Measurements from ENCODE around the gene SHANK1.

SHANK1 gene

DNA sequence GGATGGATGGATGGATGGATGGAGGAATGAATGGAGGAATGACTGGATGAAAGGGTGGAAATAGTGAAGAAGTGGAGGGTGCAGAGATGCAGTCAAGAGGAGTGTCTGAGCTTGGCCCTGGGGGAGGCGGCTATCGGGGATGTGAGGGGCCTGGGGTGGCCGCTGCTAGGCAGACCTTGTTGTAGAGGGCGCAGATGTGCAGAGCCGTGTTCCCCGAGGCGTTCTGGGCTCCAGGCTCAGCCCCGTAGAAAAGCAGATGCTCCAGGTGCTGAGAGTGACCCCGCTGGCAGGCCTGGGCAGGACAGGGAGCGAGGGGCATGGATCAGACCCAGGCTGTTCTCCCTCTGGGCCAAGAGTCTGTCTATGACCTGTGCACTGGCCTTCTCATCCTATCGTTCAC lies 8.4 kb downstream of the SHANK1 start:
- DNase-seq: no peak

DNA sequence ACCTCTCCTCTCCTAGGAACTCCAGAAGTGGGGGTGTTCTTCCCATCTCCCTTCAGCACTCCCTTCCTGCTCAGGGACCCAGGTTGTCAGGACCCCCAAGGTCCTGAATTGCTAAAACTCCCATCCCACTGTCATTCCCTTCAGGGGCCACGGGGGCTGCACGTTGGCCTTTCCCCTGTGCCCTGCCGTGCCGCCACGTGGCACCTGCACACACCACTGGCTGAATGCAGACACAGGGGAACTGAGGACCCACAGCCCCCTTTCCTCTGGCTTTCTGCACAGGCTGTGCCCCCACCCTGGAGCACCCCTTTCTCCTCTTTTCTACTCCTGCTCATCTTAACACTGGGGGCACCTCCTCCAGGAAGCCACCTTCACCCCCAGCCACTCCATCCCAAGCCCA lies 9.0 kb downstream of the SHANK1 start:
- no peak for DNase-seq

DNA sequence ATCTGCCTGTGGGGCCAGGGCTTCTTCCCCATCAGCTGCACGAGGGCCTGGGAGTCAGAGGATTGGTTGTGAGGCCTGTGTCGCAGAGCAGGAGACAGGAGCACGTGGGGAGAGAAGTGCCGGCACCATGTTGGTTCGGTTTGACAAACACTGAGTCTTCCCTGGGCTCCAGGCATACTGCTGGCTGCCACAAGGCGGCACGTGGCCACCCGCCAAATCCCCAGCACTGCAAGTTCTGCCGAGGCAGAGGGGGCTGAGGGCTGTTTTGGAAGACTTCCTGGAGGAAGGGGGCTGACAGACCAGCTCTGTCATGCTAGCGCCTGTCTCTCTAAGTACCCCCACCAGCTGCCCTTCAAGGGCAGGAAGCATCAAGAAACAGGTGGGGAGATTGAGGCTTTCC lies 9.5 kb downstream of the SHANK1 start:
- DNase-seq: no peak

DNA sequence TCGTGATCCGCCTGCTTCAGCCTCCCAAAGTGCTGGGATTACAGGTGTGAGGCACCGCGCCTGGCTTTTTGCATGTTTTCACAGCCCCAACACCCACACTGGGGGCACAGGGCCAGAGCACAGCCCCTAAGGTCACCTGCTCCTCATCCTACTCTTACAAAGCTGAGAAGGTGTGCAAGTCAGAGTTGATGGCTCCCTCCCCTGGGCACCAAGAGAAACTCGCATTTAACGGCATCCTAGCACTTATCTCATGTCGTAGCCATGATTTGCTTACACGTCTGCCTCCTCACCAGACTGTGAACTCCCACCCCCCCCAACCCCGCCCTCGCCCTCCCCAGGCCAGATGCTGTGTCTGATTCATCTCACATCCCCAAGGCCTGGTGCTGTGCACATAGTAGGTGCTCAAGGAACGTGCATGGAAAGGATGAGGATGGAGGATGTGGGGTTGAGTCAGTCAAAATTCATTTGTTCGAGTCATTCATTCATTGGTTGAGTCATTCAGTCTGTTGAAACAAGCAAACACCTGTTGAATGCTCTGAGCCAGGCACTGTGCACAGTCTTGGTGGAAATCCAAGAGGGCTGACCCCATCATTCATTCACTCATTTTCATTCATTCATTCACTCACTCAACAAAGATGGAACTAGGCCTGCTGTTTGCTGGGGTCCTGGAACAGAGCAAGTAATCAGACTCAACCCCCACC lies 11.3 kb downstream of the SHANK1 start:
- DNase-seq: no peak

DNA sequence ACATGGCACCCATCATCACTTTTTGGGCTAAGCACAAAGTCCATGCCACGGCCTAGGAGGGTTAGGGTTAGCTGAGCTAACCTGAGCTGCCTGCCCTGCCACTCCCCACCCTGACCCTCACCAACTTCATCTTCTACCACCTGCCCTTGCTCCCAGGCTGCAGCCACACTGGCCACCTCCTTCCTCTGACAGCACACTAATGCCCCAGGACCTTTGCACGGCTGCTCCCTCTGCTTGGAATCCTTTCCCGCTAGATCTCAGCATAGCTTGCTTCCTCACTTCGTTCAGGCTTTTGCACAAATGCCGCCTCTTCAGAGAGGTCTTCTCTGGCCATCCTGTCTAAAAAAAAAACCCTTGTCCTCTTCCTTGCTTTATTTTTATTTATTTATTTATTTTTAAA lies 13.2 kb downstream of the SHANK1 start:
- no peak for DNase-seq

DNA sequence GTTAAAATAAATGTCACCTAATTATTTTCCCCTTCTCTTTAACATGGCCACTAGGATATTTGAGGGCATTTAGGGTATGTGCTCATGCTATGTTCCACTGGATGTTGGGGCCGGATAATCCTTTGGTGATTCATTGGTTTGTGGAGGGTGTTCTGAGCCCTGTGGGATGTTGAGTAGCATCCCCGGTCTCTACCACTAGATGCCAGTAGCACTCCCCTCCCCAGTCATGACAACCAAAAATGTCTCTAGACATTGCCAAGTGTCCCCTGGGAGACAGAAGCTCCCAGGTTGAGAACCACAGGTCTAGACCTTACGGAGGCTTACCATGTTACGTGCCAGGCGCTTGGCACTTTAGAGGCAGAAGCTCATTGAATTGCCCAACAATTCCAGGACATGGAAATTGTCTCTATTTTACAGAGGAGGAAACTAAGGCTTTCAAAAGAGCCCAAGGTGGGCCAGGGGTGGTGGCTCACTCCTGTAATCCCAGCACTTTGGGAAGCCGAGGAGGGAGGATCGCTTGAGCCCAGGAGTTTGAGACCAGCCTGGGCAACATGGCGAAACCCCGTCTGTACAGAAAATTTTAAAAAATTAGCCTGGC lies 14.1 kb downstream of the SHANK1 start:
- DNase-seq: peak; percentile 26

DNA sequence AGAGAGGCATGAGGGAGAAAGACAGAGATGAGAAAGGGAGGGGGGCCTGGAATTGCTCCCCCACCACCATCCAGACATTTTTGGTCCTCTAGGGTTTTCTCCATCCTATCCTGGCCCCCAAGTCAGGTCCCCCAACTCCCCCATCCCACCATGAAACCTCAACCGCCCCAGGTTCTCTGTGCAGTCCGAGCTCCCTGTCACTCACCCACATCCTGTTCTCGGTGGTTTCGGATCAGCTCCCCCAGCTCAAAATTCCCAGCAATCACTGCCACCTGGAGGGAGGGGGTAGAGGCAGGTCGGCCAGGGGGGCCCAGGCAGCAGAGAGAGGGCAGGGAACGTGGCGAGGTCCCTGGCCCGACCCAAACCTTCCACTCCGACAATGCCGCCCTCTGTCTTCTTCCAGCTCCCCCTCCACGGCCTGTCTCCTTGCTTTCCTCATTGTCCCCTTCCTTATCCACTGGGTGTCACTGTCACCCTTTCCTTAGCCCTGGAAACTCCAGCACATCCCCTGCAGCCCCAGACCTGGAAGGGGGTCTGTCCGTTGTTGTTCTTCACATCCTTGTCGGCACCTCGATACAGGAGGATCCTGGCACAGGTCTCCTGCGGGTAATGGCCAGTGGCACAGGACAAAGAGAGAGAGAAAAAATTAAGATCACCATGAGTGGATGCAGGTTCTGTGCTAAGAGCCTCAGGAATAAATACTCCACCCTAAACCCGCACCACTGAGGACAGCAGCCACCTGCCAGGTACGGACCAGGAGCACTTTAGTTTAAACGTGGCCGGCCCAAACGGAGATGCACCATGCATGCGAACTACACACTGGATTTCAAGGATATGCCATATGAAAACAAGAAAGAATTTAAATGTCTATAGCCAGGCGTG lies 15.4 kb downstream of the SHANK1 start:
- no peak for DNase-seq

DNA sequence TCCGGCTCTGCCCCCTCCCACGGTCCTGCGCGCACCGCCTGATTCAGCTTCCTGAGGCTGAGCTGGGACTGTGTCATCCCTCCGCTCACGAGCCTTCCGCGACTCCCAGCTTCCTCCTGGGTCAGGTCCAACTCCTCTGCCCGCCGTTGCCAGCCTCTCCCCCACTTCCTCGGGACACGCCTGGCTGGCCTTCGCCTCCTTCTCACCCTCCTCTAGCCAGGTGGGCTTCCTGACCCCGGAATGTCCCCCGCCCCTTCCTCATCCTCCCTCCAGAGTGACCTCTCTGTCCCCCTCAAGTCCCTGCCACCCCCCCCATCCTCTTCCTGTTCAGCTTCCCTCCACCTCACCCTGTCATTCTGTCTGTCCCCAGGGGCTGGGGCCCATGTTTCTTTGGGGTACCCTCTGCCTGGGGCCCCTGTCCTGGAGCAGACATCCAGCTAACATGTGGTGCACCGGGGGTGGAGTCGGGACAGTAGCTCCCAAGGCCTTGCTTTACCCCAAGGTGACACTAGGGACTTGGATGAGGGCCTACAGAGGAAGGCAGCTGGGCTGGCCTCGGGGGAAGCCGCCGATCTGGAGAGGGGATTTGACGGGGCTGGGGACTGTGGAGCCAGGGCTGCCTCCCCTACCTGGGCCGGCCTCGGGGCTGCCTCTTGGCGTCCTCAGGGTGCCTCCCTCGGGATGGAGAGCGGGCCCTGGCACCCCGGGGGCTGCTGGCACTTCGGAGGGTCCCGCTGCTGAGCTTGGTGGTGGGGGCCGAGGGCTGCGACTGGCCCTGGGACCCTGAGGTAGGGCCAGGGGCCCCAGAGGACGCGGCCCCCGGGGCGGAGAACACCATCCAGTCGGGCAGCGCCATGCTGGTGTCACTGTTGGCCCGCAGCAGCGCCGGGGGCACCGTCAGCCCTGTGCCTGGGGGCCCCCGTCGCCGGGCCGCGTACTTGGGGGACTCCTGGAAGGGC lies 16.5 kb downstream of the SHANK1 start:
- no peak for DNase-seq

DNA sequence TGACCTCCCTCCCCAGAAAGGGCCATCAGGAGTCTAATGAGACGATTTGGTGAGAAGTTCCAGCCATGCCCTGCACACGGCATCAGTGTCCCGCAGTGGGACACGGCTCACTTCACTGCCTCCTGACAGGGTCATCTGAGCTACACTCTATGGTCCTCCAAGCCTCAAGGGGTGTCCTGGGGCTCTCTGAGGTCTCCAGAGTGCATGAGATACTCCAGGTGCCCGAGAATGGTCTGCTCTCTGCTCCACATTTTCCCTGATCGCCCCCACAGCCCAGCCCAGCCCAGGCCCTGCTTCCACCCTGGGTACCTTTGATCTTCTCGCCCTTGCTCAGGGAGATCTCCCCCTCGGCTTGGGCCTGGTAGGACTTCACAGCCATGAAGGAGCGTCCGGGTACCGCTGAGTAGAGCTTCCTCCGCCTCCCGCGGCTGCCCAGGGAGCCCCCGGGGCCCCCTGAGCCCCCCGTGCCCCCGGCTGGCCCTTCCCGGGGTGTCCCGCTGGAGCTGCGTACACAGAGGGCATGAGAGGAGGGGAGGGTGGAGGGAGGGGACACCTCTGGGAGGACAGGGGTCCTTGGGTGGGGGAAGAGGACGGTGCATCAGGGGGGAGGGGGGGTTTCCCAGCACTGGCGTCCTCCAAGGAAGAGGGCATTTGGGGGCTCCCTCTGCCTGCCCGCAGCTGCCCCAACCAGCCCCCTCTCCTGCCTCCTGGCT lies 17.3 kb downstream of the SHANK1 start:
- no peak for DNase-seq

DNA sequence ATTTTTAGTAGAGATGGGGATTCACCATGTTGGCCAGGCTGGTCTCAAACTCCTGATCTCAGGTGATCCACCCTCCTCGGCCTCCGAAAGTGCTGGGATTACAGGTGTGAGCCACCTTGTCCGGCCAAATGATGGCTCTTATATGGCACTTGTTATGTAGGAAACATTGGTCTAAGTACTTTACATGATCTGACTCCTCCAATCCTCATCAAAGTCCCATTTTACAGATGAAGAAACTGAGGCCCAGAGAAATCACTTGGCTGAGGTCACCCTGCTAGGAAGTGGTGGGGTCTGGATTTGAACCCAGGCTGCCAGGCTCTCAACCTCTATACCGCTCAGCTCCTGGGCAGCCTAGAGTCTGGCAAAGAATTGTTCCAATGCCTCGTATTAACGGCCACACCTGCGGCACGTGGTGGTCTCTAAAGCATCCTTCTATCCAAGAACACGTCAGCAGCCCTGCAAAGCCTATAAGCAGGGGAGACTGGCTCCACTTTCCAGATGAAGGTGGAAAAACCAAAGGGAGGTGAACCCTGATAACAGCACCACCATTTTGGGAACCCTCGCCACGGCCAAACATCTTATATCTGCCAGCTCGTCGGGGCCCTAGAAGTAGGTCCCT lies 18.1 kb downstream of the SHANK1 start:
- DNase-seq: no peak

DNA sequence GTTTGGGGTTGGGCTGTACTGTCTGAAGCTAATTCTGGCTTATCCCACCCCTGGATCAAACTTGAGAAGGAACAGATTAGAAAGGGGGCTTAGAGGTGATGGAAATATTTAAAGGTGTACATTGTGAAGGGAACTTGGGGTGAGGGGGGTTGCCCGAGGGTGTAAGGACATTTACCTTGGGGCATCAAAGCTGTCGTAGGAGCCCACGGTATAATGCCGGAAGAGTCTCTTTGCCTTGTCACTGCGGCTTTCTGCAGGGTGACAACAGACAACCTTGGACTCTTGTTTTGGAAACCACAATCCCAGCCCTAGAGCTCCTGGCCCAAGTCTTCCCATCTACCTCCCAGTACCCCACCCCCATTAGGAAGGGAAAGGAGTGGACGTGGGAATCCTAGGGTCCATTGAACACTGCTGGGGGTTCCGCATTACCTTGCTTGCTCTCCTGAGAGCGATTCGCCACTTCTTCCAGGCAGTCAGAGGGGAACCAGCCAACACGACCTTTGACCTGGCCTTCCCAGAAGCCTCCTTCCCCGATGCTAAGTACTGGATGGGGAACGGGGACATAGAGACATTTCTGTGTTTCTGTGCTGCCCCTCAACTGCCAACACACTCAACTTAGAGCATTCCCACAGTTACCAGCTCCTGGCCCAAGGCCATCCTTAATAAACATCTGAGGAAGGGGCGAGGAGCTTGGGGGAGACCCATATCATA lies 22.0 kb downstream of the SHANK1 start:
- no peak for DNase-seq

DNA sequence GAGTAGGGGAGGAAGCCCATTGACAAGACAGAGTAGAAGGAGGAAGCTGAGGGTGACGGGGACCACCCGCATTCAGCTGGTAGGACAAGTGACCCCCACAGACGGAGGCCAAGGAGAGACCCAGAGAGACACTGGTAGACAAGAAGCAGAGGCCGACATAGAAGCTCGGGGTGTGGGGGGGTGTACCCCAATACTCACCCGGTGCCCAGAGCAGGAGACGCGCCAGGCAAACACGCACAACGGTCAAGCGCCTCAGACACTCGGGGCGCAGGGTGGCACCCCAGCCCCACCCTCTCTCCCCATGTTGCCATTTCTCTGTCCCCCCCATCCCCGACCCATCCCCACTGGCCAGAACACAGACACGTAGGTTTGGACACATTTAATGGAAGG lies 23.5 kb downstream of the SHANK1 start:
- no peak for DNase-seq

DNA sequence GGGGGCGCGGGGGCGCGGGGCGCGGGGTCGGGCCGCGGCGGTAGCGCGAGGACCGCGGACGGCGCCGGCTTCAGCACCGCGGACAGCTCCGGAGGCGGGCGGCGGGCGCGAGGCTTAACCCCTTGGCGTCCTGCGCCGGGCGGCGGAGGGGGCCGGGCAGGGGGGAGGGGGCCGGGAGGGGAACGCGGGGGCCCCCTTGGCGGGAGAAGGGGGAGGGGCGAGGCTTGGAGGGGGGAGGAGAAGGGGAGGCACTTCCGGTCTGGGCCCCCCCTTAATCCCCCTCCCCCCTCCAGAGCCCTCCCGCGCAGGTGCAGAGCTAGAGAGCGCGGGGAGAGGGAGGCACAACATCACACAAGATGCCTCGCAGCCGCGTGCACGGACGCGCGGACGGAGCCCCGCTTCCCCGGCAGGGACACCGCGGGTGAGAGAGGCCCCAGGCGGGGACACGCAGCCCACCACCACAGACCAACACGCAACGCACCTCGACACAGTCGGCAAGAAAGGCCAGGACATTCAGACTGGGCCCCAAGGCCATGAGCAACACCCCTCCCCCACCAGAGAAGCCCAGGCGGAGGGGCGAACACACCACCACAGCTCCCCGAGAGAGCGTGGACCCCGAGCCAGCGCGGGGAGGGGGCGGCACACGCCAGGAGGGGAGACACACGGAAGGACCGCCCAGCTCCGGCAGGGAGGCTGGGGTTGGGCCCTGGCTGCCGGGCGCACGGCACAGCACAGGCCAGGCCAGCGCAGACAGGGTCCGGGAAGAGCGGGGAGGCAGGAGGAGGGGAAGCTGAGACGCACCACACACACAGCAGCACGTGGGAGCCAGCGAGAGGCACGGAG lies 24.1 kb downstream of the SHANK1 start:
- no peak for DNase-seq

DNA sequence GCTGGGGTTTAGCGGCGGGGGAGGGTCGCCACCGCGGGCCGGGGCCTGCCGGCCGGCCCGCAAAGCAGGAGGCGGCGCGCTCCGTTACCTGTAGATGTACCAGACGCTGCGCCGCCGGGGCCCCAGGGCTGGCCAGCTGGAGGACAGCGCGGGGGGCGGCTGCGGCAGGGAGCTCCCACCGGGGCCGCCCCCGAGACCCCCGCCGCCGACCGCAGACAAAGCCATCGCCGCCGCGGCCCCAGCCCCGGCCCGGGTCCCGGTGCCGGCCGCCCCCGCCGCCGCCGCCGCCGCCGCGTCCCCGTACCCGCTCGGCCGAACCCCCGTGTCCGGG lies 24.8 kb downstream of the SHANK1 start:
- DNase-seq: no peak

DNA sequence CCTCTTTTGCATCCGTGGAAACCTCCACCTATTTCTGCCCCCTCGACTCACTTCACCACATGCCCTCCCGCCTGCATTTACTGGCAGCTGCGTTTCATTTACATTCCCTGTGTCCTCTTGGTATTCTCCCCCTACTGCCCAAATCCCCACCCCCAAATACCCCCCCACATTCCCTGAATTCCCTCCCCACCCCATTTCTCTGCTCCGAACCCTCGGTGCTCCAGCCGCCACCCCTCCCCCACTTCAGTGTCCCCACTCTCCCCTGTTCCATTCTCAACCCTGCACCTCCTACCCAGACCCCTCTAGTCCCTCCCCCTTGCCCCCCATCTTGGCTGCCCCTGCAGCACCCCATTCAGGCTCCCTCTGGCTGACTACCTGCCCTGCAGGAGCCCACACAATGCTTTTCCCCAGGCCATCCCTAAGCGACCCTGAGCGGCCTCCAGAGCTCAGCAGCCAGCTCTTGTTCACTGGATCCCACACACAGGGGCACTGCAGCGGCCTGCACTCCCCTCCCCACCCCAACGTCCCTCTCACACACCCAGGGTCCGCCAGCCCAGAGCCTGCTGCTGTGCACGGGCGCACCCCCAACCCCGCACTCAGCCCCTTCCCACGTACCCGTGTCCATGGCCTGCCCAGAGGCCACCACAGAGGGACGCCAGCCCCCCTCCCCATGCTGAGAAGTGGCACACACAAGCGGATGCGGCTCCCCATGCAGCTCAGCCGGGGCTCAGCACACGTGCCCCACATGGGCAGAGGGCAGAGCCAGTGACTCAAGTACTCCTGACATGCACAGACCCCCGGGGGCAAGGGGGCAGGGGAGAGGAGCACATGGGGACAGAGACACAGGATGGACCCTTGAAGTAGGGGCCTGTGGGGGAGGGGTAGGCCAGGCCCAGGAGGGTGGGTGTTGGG lies 26.3 kb downstream of the SHANK1 start:
- DNase-seq: no peak

DNA sequence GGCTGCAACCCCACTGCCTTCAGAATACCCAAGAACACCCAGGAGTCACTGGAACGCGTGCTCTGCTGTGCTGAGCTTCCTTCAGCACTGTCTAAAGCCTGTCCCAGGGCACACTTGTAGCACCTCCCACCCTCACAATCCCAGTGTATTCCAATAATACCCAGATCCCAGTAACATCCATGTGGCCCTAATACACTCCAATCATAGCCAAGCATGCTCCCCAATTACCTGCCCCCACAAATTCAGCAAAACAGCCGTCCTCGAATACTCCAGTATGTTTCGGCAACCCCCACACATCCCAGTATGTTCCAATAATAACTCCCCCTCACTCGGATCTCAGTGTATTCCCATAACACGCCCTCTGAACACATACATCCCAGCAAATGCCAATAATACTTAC lies 29.2 kb downstream of the SHANK1 start:
- no peak for DNase-seq

DNA sequence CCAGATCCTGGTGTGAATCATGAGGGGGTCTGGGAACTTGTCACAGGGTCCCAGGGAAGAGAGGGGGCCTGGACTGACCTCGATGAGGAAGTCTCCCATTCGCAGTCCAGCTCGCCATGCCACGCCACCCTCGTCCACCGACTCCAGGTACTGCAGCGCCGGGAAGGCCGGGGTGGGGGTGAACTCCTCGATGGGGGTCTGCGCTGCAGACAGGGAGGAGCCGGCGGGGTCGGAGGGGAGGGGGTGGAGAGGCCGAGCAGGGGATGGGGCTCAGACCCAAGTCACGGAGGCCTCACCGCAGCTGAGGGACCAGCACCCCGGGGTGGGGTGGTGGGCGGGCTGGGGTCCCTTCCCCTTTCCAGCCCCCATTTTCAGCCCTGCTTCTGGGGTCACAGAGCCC lies 30.8 kb downstream of the SHANK1 start:
- no peak for DNase-seq

DNA sequence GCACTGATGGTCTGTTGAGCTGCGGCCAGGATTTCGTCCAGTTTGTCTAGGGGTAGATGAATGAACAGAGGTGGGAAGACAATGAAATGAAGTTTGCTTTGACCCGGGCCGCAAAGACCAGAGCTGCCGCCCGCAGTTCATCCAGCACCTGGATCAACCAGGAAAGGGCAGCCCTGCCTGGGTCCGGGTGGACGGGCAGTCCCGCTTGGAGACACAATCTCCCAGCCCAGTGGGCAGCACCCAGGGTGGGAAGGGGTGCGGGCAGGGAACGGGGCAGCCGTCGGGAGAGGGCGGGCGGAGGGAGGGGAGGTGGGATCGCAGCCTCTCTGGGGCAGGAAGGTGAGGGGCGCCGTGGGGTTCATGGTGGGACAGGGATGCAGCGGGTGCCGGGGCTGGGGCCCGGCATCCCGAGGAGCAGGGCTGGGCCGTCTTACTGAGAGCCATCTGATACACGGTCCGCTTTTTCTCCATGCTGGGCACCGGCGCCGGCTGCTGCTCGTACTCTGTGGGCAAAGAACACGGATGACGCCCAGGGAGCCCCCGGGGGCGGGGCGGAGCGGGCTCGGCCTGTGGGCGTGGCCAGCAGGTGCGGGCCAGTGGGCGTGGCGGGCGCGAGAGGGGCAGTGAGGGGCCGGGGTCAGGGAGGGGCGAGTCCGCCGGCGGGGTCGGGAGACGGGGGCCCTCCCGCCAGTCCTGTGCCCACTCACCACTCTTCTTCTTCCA lies 33.1 kb downstream of the SHANK1 start:
- DNase-seq: no peak
